Measurements from ENCODE around the gene SH3RF1.

The SH3RF1 gene

DNA sequence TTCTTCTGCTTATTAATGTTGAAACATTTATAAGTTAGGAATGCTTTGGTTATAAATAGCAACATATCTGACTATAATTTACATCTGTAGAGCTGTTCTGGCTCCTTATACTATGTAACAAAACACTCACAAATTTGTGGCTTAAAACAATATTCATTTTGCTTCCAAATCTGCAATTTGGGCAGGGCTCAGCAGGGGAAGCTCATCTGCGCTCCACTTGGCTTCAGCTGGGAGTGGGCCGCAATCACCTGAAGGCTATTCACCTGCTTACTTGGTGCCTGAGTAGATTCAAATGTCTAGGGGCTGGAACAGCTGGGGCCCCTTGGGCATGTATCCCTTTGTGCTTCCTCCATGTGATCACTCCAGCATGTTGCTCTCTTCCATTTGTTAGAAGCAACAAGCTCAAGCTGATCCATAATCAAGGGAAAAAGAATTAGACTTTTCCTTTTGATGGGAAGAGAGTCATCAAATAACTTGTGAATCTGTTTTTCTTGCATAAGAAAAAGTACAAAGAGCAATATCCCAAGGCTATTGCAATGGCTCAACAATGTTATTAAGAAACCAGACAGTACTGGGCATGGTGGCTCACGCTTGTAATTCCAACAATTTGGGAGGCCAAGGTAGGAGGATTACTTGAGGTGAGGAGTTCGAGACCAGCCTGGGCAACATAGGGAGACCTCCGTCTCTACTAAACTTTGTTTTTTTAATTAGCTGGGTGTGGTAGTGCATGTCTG lies 225.9 kb downstream of the SH3RF1 start:
- no peaks in the 10 kb centered on the region for H3K36me3 ChIP-seq (ENCODE audit: control insufficient read depth, insufficient read depth, low read length)
- no peak overlapping the region for H3K4me3 ChIP-seq (replicated peaks; ENCODE audit: low read depth, low read length)

More for the DNA sequence above, 225.9 kb downstream of the SH3RF1 start:
- no peaks in the 10 kb centered on the region for H3K27me3 ChIP-seq (replicated peaks; ENCODE audit: control insufficient read depth, insufficient read depth, low read length)
- TF ChIP-seq, protein P1, sequence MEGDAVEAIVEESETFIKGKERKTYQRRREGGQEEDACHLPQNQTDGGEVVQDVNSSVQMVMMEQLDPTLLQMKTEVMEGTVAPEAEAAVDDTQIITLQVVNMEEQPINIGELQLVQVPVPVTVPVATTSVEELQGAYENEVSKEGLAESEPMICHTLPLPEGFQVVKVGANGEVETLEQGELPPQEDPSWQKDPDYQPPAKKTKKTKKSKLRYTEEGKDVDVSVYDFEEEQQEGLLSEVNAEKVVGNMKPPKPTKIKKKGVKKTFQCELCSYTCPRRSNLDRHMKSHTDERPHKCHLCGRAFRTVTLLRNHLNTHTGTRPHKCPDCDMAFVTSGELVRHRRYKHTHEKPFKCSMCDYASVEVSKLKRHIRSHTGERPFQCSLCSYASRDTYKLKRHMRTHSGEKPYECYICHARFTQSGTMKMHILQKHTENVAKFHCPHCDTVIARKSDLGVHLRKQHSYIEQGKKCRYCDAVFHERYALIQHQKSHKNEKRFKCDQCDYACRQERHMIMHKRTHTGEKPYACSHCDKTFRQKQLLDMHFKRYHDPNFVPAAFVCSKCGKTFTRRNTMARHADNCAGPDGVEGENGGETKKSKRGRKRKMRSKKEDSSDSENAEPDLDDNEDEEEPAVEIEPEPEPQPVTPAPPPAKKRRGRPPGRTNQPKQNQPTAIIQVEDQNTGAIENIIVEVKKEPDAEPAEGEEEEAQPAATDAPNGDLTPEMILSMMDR (IDR thresholded peaks at IDR 0.05; ENCODE audit: insufficient read depth, low read length, poor library complexity, severe bottlenecking): no peak
- DNase-seq (ENCODE audit: extremely low read depth, insufficient read length): no peak
